GM13976 (cell line): ENCODE data around the gene DIP2B.
"Not testable (repeated sequence)": the region's sequence is repeated elsewhere in the genome, so short reads cannot be mapped to it uniquely, and the experiment has no call there.

Source experiments
- DNase-seq: peaks from one replicate; pipeline ENCODE4 v3.0.0; 2012; ENCODE audit warnings: low spot score
- in situ Hi-C: fragments of 300-500 bp; cut with MboI; formaldehyde crosslinking; loops from one replicate; pipeline ENCODE4 v1.12.0; 2022; ENCODE audit warnings: low sequenced_read_pairs, mixed read lengths, inconsistent platforms; ENCODE audit not compliant: unreplicated experiment
- TF ChIP-seq, protein P1 (sequence below): IDR thresholded peaks from 2 replicates; pipeline ENCODE4 v1.5.1; 2012; ENCODE audit warnings: borderline replicate concordance, mild to moderate bottlenecking; ENCODE audit not compliant: insufficient read depth; ENCODE audit errors: extremely low read depth, missing control alignments, control extremely low read depth

DIP2B gene

DNA sequence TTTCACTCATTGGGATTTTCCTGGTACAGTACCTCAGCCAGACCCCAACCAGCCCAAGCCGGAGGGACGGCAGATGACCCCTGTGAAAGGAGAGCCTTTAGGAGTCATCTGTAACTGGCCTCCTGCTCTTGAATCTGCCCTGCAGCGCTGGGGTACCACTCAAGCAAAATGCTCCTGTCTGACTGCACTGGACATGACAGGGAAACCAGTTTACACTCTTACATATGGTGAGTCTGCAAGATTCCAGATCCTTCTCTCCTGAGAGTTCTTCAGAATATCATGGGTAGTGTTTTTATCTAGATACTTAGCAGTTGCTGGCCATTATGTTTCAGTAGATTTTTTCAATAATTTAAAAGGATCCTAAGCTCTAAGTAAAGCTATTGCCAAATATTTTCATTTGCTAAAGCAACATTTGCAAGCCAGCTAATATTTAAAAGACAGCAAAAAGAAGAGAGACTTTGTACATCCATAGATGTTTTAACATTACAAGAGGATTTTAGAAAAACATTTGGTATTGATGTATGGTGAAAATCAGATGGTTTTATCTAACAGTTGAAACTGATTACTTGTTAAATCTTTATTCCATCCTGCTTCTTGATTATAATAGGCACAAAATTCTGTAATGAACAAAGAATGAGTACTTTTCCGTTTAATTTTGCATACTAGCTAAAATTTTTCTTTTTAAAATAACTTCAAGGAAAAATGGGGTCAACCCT is 174.0 kb downstream of the DIP2B start:
- in situ Hi-C loops = no loop called here
- TF ChIP-seq, protein P1, sequence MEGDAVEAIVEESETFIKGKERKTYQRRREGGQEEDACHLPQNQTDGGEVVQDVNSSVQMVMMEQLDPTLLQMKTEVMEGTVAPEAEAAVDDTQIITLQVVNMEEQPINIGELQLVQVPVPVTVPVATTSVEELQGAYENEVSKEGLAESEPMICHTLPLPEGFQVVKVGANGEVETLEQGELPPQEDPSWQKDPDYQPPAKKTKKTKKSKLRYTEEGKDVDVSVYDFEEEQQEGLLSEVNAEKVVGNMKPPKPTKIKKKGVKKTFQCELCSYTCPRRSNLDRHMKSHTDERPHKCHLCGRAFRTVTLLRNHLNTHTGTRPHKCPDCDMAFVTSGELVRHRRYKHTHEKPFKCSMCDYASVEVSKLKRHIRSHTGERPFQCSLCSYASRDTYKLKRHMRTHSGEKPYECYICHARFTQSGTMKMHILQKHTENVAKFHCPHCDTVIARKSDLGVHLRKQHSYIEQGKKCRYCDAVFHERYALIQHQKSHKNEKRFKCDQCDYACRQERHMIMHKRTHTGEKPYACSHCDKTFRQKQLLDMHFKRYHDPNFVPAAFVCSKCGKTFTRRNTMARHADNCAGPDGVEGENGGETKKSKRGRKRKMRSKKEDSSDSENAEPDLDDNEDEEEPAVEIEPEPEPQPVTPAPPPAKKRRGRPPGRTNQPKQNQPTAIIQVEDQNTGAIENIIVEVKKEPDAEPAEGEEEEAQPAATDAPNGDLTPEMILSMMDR = no peak
- no peak for DNase-seq

DNA sequence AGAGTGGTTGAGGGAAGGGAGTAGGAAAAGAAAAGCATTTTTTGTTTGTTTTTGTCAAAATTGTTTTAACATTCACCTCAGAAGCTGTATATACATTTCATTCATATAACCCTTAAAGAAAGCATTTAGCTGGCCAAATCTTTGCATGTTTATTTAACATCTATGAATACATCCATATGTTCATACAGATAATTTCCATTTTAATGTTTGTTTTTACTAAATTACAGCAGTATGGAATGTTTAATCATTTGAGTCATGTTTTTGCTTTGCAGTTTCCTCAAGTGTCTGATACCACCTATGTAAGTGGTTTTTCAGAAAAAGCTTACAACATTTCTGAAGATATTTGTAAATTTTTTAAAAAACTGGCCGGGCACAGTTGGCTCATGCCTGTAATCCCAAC is 174.8 kb downstream of the DIP2B start:
- in situ Hi-C loops = no loop called here
- TF ChIP-seq, protein P1 = no peak
- DNase-seq = no peak

DNA sequence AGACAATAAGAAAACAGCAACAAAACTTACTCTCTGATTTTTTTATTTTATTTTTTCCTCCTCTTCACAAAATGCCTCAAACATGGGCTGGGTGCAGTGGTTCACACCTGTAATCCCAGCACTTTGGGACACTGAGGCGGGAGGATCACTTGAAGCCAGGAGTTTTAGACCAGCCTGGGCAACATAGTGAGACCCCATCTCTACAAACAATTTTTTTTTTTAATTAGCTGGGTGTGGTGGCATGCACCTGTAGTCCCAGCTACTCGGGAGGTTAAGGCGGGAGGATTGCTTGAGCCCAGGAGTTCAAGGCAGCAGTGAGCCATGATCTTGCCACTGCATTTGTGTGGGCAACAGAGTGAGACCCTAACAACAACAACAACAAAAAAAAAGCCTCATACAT is 176.3 kb downstream of the DIP2B start:
- in situ Hi-C loops, DNase-seq: not testable (repeated sequence)

DNA sequence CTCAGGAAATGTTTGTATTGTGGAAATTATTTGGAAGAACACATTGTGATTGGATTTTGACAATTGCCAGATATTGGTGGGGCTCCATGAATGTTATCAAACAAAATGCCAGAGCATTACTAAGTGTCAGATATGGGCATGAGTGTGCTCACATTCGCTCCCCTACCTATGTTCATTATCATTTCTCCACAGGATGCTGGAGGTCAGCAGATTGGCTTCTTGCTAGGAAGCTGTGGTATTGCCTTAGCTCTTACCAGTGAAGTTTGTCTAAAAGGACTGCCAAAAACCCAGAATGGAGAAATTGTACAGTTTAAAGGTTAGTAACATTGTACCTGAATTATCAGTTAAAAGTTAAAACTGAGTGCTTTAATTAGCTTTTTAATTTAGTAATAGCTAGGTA is 180.9 kb downstream of the DIP2B start:
- TF ChIP-seq, protein P1 = no peak
- DNase-seq = no peak
- in situ Hi-C loops = no loop called here

DNA sequence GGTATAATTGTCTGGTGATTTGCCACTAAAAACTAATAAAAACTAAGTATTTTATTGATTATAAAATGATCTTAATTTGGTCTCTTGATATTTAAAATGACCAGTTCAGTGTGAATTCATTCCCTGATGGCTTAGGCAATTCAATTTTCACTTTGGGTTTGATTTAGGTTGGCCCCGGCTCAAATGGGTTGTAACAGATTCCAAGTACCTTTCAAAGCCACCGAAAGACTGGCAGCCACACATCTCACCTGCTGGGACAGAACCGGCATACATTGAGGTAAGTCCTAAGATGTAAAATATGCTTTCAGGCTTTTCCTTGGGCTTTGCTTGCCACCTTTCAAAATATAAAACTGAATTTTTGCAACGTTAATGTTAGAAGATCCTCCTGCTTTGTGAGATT is 181.6 kb downstream of the DIP2B start:
- TF ChIP-seq, protein P1 = no peak
- DNase-seq = no peak
- in situ Hi-C loops = no loop called here

DNA sequence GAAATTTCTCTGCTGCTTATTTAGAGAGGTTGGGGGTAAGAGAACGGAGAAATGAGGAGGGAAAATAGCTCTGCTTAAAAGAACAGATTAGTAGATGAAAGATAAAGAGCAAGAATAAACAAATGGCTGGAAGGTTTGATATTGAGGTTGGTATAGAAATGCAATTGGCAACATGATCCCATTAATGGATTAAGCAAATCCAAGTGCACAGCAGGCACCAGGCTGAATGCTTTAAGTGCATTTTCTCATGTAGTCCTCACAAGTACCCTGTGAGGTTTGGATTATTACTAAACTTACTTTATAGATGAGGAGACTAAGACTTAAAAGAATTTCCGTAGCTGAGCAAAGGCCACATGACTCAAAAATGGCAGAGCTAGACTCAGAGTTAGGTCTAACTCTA is 182.2 kb downstream of the DIP2B start:
- DNase-seq = no peak
- in situ Hi-C loops = no loop called here
- TF ChIP-seq, protein P1 = no peak

DNA sequence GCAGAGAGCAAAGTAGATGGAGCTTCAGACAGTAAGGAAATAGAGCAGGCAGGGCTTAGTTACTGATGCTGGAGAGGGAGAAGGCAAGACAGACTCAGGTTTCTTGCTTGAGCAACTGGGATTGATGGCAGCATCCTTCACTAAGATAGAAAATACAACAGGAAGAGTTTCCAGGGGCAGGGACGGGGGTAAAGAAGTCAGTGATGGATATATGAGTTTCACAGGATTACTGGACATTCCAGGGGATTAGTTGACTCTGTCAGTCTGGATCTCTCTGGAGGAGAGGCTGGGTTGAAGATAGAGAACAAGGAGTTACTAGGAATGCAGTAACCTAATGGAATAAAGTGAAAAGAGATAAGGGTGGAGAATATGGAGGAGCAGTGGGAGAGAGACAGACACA is 184.7 kb downstream of the DIP2B start:
- no peak for DNase-seq
- TF ChIP-seq, protein P1 = no peak
- in situ Hi-C loops = no loop called here
